NCI-H1417 treated with DMSO at 0.1 percent for 48 hours (cell line): ENCODE data around the gene MLST8.

ENCODE experiments used
- DNase-seq: peaks from one replicate; lab custom pipeline; 2025; lab: John Stamatoyannopoulos, UW

MLST8 gene

DNA sequence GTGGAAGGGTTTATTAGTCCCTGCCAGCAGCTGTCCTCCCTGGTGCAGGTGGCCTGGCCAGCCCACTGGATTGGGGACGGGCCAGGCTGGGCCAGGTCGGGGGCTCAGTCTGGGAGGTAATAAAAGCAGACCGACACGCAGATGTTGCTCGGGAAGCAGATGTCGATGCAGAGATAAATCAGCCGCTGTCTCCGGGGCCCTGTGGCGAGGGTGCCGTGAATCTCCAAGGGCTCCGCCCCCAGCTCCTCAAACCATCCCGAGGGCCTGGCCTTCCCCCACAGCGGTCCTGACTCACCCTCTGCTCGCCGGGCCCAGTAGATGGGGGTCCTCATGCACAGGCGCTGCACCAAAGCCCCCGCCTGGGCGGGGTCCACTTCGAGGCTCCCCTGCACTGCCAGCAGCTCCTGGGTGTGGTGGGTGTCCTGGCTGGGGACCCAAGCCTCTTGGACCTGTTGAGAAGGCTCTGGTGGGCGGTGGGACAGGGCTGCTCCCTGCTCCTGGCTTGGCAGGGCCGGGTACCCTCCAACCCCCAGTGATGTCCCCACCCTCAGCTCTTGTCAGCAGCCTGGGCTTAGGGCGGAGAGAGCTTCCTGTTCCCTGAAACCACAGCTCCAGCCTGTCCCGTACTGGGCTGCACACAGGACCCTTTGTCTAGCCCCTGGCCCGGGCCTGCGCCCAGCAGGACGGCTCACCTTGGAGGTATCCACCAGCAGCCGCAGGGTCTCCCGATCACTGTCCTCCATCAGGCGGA lies 4.2 kb downstream of the MLST8 start:
- DNase-seq, result no peak

DNA sequence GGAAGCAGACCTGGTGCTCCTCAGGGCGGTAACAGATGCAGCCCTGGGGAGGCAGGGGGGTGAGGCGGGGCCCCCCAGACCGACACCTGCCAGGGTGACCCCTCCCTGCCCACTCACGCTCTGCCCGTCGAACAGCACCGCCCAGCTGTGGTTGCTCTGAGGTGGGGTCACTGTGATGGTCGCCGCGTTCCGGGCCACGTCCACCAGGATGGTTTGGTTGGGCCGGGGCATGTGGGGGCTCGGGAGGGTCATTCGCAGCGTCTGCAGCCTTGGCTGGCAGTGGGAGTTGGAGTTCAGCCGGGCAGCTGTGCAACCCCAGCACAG lies 4.7 kb downstream of the MLST8 start:
- DNase-seq, result no peak

DNA sequence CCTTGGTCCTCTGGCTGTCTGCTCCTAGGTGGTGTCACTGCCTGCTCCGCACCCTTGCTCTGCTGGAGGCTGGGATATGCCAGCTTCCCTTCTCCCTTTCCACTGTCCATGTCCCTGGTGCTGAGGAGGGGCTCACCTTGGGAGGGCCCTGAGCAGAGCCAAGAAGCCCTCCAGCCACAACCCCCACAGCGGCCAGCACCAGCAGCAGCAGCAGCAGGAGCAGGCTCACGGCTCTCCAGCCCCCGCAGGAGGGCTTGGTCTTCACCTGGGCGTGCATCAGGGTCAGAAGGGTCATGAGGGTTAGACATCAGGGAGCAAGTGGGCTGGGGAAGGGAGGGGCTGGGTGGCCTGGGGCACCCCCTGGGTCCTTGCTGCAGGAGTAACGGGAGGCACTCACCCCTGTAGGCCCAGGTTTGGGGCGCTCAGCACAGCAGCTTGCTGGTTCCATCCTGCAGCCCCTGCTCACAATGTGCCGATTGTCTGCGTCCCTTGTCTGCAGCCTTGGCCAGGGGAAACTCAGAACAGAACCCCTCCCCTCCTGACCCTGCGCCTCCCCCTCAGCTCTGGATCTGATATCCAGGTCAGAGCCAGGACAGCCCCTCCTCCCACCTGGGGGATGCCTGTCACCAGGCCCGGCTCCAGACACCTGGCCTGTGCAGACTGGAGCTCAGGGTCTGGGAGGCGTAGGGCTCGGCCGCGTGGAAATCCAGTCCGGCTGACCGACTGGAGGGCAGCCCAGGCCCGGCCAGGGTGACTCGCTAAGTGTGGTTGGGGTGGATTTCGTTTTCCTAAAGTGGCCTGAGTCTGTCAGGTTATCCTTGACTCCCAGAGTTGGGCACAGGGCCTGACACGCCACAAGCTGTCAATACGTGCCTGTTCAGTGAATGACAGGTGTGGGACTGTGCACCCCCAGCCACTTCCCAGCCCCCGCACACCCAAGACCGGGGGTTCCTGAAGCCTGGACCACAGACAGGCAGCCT lies 5.4 kb downstream of the MLST8 start, which contains the start of gene BRICD5:
TSS of gene BRICD5 (minus strand) at position 478 of the 980 bp plus-strand sequence. CDS start at position 448, 30 bp downstream.
- no peak for DNase-seq

DNA sequence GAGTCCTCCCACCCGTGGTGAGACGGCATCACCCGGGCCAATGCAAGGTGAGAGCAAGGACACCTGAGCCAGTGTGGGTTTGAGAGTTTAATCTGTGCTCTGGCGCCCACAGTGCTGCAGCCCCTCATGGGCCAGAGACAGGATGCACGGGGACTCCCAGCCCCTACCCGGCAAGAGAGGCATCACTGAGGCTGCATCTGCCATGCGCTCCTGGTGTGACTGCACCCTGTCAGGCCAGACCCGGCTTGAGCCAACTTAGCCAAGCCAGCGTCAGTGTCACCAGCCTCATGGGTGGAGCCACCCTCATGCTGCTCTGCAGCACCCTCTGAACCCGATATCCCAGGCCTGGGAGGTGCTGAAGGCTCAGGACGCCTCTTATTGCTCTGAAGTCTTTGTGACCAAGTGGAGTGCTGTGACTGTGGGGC lies 6.7 kb downstream of the MLST8 start:
- DNase-seq, result no peak

DNA sequence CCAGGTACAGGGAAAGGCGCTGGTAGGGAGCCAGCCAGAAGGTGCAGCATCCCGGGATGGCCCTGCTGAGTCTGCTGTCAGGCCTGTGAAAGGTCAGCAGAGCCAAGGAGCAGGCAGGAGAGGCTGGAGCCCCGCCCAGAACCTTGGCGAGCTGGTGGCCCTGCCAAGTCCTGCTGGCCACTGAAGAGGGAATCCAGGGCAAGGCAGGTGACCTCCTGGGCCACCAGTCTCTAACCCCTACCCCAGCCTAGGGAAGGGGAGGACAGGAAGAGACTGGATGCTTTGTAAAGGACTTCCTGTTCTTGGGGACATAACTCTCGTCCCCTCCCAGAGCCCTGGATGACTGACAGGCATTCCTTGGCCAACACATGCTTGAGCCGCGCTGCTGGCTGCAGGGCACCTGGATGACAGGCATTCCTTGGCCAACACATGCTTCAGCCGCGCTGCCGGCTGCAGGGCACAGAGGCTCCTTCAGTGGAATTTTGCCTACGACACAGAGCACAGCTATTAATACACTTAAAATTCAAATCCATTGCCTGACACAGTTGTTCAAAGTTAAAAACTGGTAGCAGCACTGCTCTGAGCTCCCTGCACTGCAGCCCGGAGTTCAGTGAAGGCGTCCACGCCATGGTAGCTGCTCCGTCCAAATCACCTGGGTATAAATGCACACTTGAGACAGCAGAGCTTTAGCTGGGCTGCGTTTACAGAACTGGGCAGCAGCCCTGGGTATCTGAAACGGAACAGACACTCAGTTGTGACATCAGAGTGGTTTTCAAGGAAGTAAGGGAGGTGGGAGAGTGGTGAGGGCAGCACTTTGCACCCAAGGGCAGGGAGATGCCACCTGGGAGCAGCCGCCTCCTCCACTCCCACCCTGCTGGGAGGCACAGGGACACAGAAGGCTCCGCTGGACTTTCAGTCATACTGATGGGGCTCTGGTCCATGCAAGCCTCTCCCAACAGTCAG lies 7.4 kb downstream of the MLST8 start:
- DNase-seq, result no peak

DNA sequence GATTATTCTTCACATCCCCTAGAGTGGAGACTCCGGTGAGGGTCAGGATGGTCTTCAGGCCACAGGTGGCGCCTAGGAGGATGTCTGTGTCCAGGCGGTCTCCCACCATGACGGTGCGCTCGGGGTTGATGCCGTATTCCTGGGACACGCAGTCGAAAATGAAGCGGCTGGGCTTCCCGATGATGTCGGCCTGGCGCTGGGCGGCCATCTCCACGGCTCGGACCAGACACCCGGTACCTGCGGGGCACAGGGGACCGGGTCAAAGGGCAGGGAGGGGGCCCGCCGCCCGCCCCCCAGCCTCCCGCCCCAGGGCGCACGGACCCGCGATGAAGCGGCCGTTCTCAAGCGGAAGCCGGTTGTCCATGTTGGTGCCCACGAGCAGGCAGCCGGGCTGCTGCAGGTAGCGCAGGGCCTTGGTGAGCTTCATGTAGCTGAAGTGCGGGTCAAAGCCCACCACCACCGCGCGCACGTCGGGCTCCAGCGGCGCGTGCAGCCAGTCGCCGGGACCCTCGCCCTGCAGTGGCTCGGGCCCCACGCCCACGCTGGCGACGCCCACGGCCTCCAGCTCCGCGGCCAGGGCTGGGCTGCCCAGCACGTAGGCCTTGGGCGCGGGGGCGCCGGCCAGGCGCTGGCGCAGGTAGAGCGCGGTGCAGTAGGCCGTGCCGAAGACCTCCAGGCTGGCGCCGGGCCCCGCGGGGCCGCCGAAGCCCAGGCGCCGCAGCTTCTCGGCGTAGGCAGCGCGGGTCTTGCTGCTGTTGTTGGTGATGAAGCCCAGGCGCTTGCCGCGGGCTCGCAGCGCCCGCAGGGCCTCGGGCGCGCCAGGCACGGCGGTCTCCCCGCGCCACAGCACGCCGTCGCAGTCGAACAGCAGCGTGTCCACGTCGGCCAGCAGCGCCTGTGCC lies 8.8 kb downstream of the MLST8 start:
- DNase-seq, result no peak

DNA sequence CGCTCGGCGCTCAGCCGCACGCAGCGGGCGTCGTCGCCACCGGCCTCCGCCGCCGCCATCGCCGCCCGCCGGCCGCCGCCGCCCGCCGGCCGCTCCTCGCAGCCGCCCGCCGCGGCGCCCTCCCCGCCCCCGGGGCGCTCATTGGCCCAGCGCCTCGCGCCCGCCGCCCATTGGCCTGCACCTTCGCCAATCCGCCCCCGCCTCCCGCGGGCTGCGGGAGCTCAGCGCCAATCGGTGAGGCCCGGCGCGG lies 9.4 kb downstream of the MLST8 start, which contains the start of gene PGP:
TSS of gene PGP (minus strand) at position 122 of the 250 bp plus-strand sequence. CDS start at position 59, 63 bp downstream.
- DNase-seq, result no peak

DNA sequence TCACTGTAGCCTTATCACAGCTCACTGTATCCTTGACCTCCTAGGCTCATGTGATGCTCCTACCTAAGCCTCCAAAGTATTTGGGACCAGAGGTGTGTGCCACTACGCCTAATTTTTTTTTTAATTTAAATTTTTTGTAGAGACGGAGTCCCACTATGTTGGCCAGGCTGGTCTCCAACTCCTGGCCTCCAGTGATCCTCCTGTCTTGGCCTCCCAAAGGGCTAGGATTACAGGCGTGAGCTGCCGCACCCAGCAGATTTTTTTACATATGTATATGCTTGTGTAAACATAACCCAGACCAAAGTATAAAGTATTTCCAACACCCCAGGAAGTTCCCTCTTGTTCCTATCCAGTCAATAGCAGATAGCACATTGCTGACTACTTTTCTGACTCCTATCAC lies 11.1 kb downstream of the MLST8 start:
- DNase-seq, result no peak

DNA sequence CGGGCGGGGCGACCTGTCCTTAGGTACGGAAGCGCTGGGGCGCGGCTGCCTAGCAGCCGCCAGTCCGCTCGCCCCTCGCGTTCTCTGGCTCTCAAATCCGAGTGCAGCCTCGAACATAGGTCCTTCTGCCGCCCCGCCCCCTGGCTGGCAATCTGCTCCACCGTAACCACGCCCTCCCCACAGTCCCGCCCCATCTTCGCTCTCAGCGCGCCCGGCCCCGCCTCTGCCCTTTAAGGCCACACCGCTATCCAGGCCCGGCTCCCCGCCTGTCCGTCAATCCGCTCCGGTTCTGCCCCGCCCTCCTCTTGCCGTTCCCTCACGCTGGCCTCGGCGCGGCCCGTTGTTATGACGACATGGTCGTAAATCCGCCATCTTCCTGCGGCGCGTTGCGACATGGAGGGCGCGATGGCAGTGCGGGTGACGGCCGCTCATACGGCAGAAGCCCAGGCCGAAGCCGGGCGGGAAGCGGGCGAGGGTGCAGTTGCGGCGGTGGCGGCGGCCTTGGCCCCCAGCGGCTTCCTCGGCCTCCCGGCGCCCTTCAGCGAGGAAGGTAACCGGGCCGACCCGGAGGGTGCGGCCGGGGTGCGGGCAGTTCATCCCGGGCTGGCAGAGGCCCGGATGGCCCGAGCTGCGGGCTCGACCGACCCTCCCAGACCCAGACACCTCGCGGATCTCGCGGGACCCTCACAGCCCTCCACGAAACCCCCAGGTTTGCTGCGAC lies 18.1 kb downstream of the MLST8 start, which contains the start of gene E4F1:
TSS of gene E4F1 (plus strand) at position 371 of the 721 bp plus-strand sequence. CDS start at position 394, 23 bp downstream.
- DNase-seq, result peak; percentile 98

DNA sequence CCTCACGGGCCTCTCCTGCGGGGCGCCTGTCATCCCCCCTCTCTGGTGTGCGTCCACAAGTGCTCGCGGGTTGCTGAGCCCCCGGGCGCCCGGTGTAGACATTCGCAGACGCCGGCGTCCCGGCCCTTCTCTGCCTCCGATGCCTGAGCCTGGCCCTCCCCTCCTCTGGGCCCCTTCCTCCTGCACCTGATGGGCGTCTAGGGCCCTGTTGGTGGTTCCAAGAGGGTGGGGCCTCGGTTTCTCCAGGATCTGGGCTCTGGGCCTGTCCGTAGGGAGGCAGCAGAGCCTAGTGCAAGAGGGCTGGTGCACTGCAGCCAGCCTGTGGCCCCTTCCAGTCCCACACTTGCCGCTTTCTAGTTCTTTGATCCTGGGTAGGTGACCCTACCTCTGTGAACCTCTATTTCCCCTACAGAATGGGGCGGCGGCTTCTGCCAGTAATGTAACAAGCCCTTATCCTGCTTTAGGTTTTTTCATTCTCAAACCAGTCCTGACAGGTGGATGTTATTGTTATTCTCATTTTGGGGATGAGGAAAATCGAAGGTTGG lies 18.8 kb downstream of the MLST8 start:
- no peak for DNase-seq

DNA sequence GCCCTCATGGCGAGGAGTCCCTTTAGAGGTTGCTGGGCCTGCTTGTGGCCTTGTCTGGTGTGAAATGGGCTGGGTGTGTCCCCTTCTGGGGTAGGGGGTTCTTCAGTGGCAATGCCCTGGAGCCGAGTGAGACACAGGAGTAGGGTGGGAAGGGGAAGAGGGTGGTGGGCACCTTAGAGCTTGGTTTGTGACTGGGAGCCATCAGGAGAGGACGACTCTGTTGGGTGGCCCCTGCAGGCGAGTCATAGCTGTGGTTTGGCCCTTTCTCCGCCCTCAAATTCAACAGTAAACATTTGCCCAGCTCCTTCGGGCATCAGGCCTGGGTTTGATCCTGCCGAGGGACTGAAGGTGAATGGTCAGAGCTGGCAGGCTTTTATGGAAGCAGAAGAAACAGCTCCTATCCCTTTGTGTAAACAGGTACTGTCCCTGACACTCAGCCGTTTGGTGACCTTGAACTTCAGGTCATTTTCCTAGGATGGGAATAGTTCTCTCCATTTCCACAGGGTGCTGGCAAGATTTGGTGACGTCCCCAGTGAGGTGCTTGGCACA lies 21.1 kb downstream of the MLST8 start:
- no peak for DNase-seq

DNA sequence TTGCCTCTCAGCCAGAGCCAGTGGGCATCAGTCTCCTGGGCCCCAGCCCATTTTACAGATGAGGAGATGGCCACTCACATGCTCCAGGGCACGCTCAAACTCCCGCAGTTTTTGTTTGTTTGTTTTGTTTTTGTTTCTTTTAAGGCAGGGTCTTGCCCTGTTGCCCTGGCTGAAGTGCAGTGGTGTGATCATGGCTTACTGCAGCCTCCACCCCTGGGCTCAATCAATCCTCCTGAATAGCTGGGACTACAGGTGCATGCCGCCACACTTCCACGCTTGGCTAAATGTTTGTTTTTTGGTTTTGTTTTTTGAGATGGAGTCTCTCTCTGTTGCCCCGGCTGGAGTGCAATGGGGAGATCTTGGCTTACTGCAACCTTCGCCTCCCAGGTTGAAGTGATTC lies 21.7 kb downstream of the MLST8 start:
- DNase-seq, result no peak

DNA sequence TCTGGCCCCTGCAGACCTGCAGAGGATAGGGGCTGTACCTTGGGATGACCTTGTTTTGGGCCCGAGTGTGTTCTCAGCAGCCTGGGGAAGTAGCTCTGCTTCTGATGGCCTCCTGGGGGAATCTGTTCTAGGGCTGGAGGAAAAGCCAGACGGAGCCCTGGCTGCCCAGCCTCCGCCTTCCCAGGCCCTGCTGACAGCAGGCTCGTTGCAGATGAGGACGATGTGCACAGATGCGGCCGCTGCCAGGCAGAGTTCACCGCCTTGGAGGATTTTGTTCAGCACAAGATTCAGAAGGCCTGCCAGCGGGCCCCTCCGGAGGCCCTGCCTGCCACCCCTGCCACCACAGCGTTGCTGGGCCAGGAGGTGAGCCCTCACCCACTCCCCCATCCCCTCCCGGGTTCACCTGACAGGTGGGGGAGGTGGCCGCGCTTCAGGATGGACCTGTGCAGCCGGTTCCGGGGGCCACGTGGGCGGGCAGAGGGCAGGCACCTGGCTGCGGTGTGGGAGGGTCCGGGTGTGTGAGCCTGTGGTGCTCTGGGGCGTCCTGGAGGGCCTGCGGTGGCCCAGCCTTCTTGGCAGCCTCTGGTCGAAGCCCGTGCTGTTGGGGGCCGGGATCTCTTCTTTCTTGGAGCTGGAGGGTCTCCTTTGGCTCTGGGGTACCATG lies 23.0 kb downstream of the MLST8 start:
- DNase-seq, result no peak

DNA sequence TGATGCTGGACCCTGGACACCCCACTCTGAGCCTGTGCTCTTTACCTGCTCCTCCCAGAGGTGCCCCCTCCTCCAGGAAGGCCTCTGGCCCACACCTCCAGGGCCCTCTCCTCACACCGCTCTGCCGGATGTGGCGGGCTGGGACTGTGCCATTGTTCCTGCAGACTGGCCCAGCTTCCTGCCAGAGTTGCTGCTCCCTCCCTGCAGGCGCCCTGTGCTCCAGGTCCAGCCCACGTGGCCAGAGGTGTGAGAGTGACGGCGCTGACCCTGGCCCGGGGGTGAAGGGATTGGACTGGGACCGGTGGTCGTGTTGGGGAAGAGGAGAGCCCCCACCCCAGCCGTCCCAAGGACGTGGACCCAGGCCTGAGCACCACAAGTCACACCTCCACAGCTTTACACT lies 23.8 kb downstream of the MLST8 start:
- no peak for DNase-seq

DNA sequence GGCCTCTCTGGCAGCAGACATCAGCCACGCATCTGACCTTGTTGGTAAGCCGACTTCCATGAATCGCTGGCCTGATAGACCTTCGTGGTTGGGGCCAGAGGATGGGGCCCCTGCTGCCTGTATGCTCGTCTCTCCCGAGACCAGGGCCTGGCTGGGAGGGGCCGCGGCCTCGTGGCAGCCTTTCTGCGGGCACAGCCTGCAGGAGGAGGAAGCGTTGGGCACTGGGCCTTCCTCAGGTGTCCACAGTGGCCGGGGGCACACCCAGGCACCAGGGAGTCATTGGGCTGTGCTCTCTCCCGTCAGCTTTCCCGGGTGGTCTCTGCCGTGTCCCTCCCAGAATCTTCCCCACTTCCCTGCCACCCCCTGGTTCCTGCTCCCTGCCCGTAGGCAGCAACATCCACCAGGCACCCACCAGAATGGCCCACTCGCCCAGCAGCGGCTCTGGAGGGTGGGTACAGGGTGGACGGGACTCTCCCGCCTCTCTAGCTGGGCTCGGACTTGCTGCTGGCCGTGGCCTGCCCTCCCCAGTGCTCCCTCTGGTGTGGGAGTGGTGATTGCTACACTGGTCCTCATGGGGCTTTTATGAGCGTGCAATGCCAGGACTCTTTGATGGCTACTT lies 24.5 kb downstream of the MLST8 start:
- no peak for DNase-seq

DNA sequence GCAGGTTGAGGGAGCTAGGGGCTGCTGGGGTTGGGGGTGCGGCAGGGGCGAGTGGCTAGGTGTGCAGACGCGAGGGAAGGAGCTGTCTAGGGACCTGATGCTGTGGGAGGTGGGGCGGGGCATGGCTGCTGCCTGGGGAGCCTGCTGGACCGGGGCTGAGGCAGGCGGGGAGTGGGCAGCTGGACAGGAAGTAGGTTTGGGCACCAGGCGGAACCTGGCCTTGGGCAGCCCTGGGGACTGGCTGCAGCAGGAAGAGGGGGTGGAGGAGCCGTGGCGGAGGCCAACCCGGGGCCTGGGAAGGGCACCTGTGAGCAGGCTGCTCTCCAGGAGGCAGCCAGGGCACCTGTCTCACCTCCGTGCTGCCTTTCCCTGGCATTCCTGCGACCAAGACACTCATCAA lies 25.1 kb downstream of the MLST8 start:
- DNase-seq, result no peak

DNA sequence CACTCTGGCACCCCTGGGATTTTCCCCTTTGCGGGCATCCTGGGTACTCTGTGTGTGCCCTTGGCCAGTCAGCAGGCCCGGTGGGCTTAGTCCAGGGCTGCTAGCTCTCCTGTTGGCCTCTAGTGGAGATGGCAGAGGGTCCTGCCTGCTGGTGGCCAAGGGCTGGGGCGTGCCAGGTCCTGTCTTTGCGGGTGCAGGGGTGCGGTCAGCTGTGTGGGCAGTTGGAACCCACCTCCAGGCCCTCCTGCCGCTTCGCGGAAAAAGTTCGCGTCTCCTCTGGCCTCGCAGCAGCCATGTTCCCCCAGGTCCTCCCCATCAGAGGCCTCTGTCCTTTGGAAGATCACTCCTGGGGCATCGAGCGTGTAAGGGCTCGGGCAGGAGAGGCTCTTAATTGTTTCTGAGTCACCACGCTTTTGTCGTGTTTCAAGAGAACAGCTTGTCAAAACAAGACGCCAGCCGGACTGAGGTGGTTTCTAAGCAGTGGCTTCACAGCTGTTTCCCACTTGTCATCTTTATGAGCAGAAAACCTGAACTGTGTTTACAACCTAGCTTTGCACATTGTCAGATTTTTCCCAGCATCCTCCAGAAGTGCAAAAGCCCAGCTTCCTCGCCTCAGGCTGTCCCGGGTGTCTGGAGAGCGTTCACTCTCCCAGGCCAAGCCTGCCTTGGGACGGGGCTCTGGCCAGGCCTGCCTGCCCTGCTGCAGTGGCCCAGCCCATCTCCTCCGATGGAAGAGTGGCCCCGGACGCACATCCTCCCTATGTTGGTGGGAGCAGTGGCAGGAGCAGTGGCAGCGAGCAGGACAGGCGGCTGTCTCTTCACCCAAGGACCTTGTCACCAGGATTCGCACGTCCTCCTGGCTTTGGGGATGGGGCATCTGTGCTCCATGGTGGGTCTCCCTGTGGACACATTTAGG lies 26.0 kb downstream of the MLST8 start:
- no peak for DNase-seq
